H9 (cell line): ENCODE results near the gene CENPM. TPM values are rescaled to one million over a fixed set of nuclear protein-coding genes. Genes with fewer than 3 reads are reported as not detected.

ENCODE experiments used
- DNase-seq: peaks from one replicate; pipeline ENCODE4 v3.0.0-alpha.2; 2017
- H2AFZ ChIP-seq: one replicate; pipeline ENCODE4 v1.6.1; 2013; ENCODE audit warnings: mild to moderate bottlenecking, low read length, control low read depth, moderate library complexity
- H2AK5ac ChIP-seq: 2 replicates; pipeline ENCODE4 v1.6.1; 2013; ENCODE audit warnings: low read length, control low read depth, mixed read lengths; ENCODE audit not compliant: insufficient read length
- H2BK120ac ChIP-seq: one replicate; pipeline ENCODE4 v1.6.1; 2013; ENCODE audit warnings: low read depth, mild to moderate bottlenecking, low read length, control low read depth, inconsistent platforms; ENCODE audit not compliant: poor library complexity, severe bottlenecking
- H2BK12ac ChIP-seq: 2 replicates; pipeline ENCODE4 v1.6.1; 2013; ENCODE audit warnings: low read length, control low read depth, mixed read lengths, low read depth; ENCODE audit not compliant: insufficient read length
- H2BK15ac ChIP-seq: 2 replicates; pipeline ENCODE4 v1.6.1; 2013; ENCODE audit warnings: low read depth, low read length, control low read depth
- H2BK20ac ChIP-seq: one replicate; pipeline ENCODE4 v1.6.1; 2013; ENCODE audit warnings: low read depth, mild to moderate bottlenecking, low read length, control low read depth, inconsistent platforms; ENCODE audit not compliant: poor library complexity, severe bottlenecking
- H2BK5ac ChIP-seq: 2 replicates; pipeline ENCODE4 v1.6.1; 2013; ENCODE audit warnings: low read length, control low read depth, mixed read lengths; ENCODE audit not compliant: insufficient read length
- H3K14ac ChIP-seq: 2 replicates; pipeline ENCODE4 v1.6.1; 2013; ENCODE audit warnings: low read length, control low read depth; ENCODE audit not compliant: insufficient read depth
- H3K18ac ChIP-seq: 2 replicates; pipeline ENCODE4 v1.6.1; 2013; ENCODE audit warnings: low read depth, mild to moderate bottlenecking, mixed read lengths, low read length, control low read depth; ENCODE audit not compliant: insufficient read length
- H3K23ac ChIP-seq: 2 replicates; pipeline ENCODE4 v1.6.1; 2013; ENCODE audit warnings: low read length, control low read depth, mixed read lengths, low read depth; ENCODE audit not compliant: insufficient read length
- H3K23me2 ChIP-seq: 2 replicates; pipeline ENCODE4 v1.6.1; 2013; ENCODE audit warnings: low read depth, mild to moderate bottlenecking, mixed read lengths, low read length, control low read depth; ENCODE audit not compliant: insufficient read length, poor library complexity, severe bottlenecking
- H3K27ac ChIP-seq: 2 replicates; pipeline ENCODE4 v1.5.1; 2013; ENCODE audit warnings: low read length, control low read depth, mixed read lengths, low read depth; ENCODE audit not compliant: insufficient read length
- H3K27me3 ChIP-seq: 2 replicates; pipeline ENCODE4 v1.6.1; 2013; ENCODE audit warnings: low read length, control low read depth, inconsistent platforms; ENCODE audit not compliant: insufficient read depth
- H3K4ac ChIP-seq: 2 replicates; pipeline ENCODE4 v1.6.1; 2013; ENCODE audit warnings: low read depth, mild to moderate bottlenecking, control low read depth, inconsistent platforms, low read length, moderate library complexity
- H3K4me1 ChIP-seq: 2 replicates; pipeline ENCODE4 v1.6.1; 2013; ENCODE audit warnings: low read length, control low read depth, inconsistent platforms; ENCODE audit not compliant: insufficient read depth
- H3K4me2 ChIP-seq: 2 replicates; pipeline ENCODE4 v1.6.1; 2013; ENCODE audit warnings: low read length, control low read depth, mixed read lengths; ENCODE audit not compliant: insufficient read length, insufficient read depth
- H3K56ac ChIP-seq: 2 replicates; pipeline ENCODE4 v1.6.1; 2013; ENCODE audit warnings: low read depth, mild to moderate bottlenecking, mixed read lengths, low read length, control low read depth; ENCODE audit not compliant: insufficient read length
- H3K79me1 ChIP-seq: 2 replicates; pipeline ENCODE4 v1.6.1; 2013; ENCODE audit warnings: low read depth, mild to moderate bottlenecking, moderate library complexity, low read length, control low read depth, inconsistent platforms; ENCODE audit not compliant: insufficient read depth, poor library complexity, severe bottlenecking
- H3K79me2 ChIP-seq: 2 replicates; pipeline ENCODE4 v1.6.1; 2013; ENCODE audit warnings: low read length, control low read depth, inconsistent platforms; ENCODE audit not compliant: insufficient read depth
- H3K9ac ChIP-seq: 2 replicates; pipeline ENCODE4 v1.6.1; 2013; ENCODE audit warnings: low read length, control low read depth, mixed read lengths; ENCODE audit not compliant: insufficient read length; ENCODE audit errors: extremely low read depth
- H3K9me3 ChIP-seq: one replicate; pipeline ENCODE4 v1.6.1; 2013; ENCODE audit warnings: low read depth, low read length, inconsistent platforms; ENCODE audit not compliant: control insufficient read depth
- H3T11ph ChIP-seq: one replicate; pipeline ENCODE4 v1.6.1; 2013; ENCODE audit warnings: mild to moderate bottlenecking, low read length, control low read depth, inconsistent platforms
- H4K20me1 ChIP-seq: one replicate; pipeline ENCODE4 v1.6.1; 2013; ENCODE audit not compliant: control insufficient read depth, insufficient read length, insufficient read depth
- H4K5ac ChIP-seq: 2 replicates; pipeline ENCODE4 v1.6.1; 2013; ENCODE audit warnings: low read depth, mild to moderate bottlenecking, mixed read lengths, low read length, control low read depth; ENCODE audit not compliant: insufficient read length
- H4K8ac ChIP-seq: replicated peaks from 2 replicates; pipeline ENCODE4 v1.6.1; 2013; ENCODE audit warnings: low read length, control low read depth, mixed read lengths, low read depth; ENCODE audit not compliant: insufficient read length
- H4K91ac ChIP-seq: 2 replicates; pipeline ENCODE4 v1.6.1; 2013; ENCODE audit warnings: low read depth, mild to moderate bottlenecking, moderate library complexity, mixed read lengths, low read length, control low read depth; ENCODE audit not compliant: insufficient read length
- H3K27ac Mint-ChIP-seq, 3 experiments: 2 replicates in 2 of 3; 3 replicates in 1 of 3; pipeline ENCODE4 v1.8.0; 2020 to 2021; ENCODE audit warnings: mixed read lengths in 3 of 3, mild to moderate bottlenecking in 1 of 3, moderate library complexity in 1 of 3
- H3K27me3 Mint-ChIP-seq: 2 replicates; pipeline ENCODE4 v1.8.0; 2021; ENCODE audit warnings: low read depth, mild to moderate bottlenecking, moderate library complexity, mixed read lengths
- H3K36me3 Mint-ChIP-seq, 3 experiments: 2 replicates in 2 of 3; 3 replicates in 1 of 3; pipeline ENCODE4 v1.8.0; 2020 to 2021; ENCODE audit warnings: low read depth in 3 of 3, mixed read lengths in 3 of 3; ENCODE audit not compliant: insufficient read depth in 1 of 3
- H3K4me1 Mint-ChIP-seq, 2 experiments: 2 replicates each; pipeline ENCODE4 v1.8.0; 2020; ENCODE audit warnings: mixed read lengths in 2 of 2
- H3K4me3 Mint-ChIP-seq, 2 experiments: 2 replicates in 1 of 2; 3 replicates in 1 of 2; pipeline ENCODE4 v1.8.0; 2020 to 2021; ENCODE audit warnings: mild to moderate bottlenecking in 2 of 2, mixed read lengths in 2 of 2, moderate library complexity in 1 of 2
- H3K9me3 Mint-ChIP-seq, 2 experiments: 2 replicates in 1 of 2; 3 replicates in 1 of 2; pipeline ENCODE4 v1.8.0; 2020; ENCODE audit warnings: mild to moderate bottlenecking in 2 of 2, mixed read lengths in 2 of 2, moderate library complexity in 1 of 2
- WGBS: extraction: QIAGEN DNeasy Blood & Tissue Kit; methylation state at CpG from one replicate; pipeline ENCODE4 v1.1.7; 2013; ENCODE audit warnings: missing lambda C conversion rate, low lambda C conversion rate, mixed read lengths; ENCODE audit not compliant: insufficient read length; ENCODE audit errors: extremely low coverage; 5-methylcytosine and 5-hydroxymethylcytosine counted together
- total RNA-seq: library from RNA; stranded (reverse); gene quantifications from 2 replicates; pipeline ENCODE4 v1.2.1, GENCODE V29; 2021
- TF ChIP-seq, protein P1 (sequence below): fragments of 200-600 bp; sonication (generic); conservative IDR thresholded peaks from 3 replicates; pipeline ENCODE4 v1.8.0; 2021; ENCODE audit warnings: antibody characterized with exemption, mild to moderate bottlenecking

CENPM gene
- total RNA-seq, 1 experiment from 2014 or later: 36.5 TPM

DNA sequence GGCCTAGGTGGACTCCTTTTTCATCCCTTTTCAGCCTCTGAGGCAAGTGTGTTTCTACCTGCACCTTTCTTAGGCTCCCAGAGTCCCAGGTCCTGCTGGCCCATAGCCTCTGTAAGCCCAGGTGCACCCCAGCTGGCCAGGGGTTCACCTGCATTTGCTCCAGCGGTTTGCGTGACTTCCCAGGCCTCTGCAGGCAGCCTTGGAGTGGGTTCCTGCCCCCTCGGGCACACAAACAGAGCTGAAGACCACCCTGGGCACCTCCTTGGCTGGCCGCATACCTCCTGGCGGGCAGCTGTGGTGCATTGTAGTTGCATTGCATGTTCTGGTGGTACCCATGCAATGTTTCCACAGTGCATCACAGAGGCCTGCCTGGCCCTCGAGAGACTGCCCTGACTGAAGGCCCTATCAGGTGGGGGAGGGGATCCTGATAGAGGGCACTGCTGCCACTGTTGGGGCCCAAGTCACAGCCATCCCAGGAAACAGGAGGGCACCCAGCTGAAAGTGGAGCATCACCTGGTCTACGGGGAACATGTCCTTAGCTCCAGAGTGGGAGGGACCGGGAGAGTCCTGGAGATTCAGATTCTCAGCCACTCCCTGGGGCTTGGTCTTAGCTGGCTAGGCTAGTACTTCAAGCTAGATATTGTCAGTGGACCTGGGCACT, 46.2 kb downstream of the CENPM start:
- no peak overlapping the region for H3K18ac ChIP-seq
- H4K5ac ChIP-seq: no peak overlapping the region
- Mint-ChIP-seq H3K27me3 (no peaks in the 10 kb centered on the region), H3K36me3 (peaks cover 39 to 87% (median 78%) of the 10 kb centered on the region in 3 experiments; a peak in 6 of 7 replicates), H3K27ac (no peak overlapping the region), H3K4me3 (no peak overlapping the region), H3K9me3 (no peaks in the 10 kb centered on the region), H3K4me1 (no peaks in the 10 kb centered on the region)
- no peak overlapping the region for H3K4ac ChIP-seq
- H3T11ph ChIP-seq: no peak overlapping the region
- H3K23me2 ChIP-seq: no peaks in the 10 kb centered on the region
- H4K91ac ChIP-seq: no peak overlapping the region
- H3K79me2 ChIP-seq: no peaks in the 10 kb centered on the region
- H4K8ac ChIP-seq: no peak overlapping the region
- whole genome bisulfite sequencing: no CpG with 5 or more reads among the region's 8 CpGs
- H2BK12ac ChIP-seq: no peak overlapping the region
- no peak overlapping the region for H3K9ac ChIP-seq
- H2BK15ac ChIP-seq: no peak overlapping the region
- no peak overlapping the region for H2AK5ac ChIP-seq
- H3K27me3 ChIP-seq: no peaks in the 10 kb centered on the region
- no peak for DNase-seq
- H3K27ac ChIP-seq: no peak overlapping the region
- H3K4me1 ChIP-seq: no peaks in the 10 kb centered on the region
- TF ChIP-seq, protein P1, sequence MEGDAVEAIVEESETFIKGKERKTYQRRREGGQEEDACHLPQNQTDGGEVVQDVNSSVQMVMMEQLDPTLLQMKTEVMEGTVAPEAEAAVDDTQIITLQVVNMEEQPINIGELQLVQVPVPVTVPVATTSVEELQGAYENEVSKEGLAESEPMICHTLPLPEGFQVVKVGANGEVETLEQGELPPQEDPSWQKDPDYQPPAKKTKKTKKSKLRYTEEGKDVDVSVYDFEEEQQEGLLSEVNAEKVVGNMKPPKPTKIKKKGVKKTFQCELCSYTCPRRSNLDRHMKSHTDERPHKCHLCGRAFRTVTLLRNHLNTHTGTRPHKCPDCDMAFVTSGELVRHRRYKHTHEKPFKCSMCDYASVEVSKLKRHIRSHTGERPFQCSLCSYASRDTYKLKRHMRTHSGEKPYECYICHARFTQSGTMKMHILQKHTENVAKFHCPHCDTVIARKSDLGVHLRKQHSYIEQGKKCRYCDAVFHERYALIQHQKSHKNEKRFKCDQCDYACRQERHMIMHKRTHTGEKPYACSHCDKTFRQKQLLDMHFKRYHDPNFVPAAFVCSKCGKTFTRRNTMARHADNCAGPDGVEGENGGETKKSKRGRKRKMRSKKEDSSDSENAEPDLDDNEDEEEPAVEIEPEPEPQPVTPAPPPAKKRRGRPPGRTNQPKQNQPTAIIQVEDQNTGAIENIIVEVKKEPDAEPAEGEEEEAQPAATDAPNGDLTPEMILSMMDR: no peak
- no peak overlapping the region for H2BK20ac ChIP-seq
- H3K4me2 ChIP-seq: no peak overlapping the region
- no peak overlapping the region for H2AFZ ChIP-seq
- H3K23ac ChIP-seq: no peak overlapping the region
- no peak overlapping the region for H2BK5ac ChIP-seq
- H3K9me3 ChIP-seq: no peaks in the 10 kb centered on the region
- no peak overlapping the region for H3K56ac ChIP-seq
- H3K14ac ChIP-seq: no peak overlapping the region
- no peaks in the 10 kb centered on the region for H4K20me1 ChIP-seq
- H2BK120ac ChIP-seq: no peak overlapping the region
- H3K79me1 ChIP-seq: no peaks in the 10 kb centered on the region
